DMS79 (cell line): Measurements from ENCODE around the gene TUBGCP6.
"Not testable (repeated sequence)": the region's sequence is repeated elsewhere in the genome, so short reads cannot be mapped to it uniquely, and the experiment has no call there.

Source experiments
- DNase-seq: peaks from one replicate; lab custom pipeline; 2025; lab: John Stamatoyannopoulos, UW

TUBGCP6 gene

DNA sequence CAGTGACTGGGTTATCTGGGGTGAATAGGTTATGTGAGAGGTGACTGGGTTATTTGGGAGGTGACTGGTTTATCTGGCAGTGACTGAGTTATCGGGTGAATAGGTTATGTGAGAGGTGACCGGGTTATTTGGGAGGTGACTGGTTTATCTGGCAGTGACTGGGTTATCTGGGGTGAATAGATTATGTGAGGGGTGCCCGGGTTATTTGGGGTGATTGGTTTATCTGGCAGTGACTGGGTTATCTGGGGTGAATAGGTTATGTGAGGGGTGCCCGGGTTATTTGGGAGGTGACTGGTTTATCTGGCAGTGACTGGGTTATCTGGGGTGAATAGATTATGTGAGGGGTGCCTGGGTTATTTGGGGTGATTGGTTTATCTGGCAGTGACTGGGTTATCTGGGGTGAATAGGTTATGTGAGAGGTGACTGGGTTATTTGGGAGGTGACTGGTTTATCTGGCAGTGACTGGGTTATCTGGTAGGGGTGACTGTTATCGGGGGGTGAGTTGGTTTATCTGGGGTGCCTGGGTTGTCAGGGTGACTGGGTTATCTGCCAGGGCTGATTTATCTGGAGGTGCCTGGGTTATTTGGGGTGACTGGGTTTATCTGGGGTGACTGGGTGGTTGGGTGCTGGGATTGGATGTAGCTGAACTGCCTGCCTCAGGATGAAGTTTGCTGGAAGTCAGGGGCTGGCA, 76.2 kb downstream of the TUBGCP6 start:
- not testable (repeated sequence) for DNase-seq

DNA sequence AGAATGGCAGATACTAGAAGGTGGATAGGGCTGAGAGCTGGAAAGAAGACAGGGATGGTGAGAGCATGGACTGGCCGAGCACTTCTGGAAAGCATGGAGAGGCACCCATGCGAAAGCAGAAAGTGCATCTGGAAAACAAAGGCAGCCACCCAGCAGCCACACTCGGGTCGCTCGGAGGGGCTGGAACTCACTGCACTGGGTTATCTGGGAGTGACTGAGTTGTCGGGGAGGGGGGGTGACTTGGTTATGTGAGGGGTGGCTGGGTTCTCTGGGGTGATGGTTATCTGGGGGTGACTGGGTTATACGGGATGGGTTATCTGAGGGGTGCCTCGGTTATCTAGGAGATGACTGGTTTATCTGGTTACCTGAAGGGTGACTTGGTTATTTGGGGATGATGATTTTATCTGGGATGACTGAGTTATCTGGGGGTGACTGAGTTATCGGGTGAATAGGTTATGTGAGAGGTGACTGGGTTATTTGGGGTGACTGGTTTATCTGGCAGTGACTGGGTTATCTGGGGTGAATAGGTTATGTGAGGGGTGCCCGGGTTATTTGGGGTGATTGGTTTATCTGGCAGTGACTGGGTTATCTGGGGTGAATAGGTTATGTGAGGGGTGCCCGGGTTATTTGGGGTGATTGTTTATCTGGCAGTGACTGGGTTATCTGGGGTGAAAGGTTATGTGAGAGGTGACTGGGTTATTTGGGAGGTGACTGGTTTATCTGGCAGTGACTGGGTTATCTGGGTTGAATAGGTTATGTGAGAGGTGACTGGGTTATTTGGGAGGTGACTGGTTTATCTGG, 76.9 kb downstream of the TUBGCP6 start:
- DNase-seq, result no peak
